ENCODE measurements around the gene DNM2. TPM values are rescaled to one million over a fixed set of nuclear protein-coding genes. Genes with fewer than 3 reads are reported as not detected.

The DNM2 gene
- total RNA-seq, 1 donor from 2014 or later: 156 TPM

- Histone ChIP-seq H3K36me3 (peaks cover 91% of the 10 kb centered on the region), H3K27me3 (ENCODE audit: low read depth) (no peaks in the 10 kb centered on the region), H3K4me1 (peaks cover 34% of the 10 kb centered on the region), H3K9me3 (replicated peaks) (no peaks in the 10 kb centered on the region), H3K27ac (replicated peaks) (no peak overlapping the region), H3K4me3 (no peak overlapping the region)
- TF ChIP-seq CTCF (IDR thresholded peaks at IDR 0.05; ENCODE audit: borderline replicate concordance): no peak
- intact Hi-C loops (cut with micrococcal nuclease): no loop called here
- DNase-seq: no peak
Observed at GRCh38 chr19:10682397-10683063, 35.3 kb upstream of the DNM2 start.

- Histone ChIP-seq H3K9me3 (replicated peaks) (no peaks in the 10 kb centered on the region), H3K36me3 (peaks cover 91% of the 10 kb centered on the region), H3K27me3 (ENCODE audit: low read depth) (no peaks in the 10 kb centered on the region), H3K4me1 (peaks cover 39% of the 10 kb centered on the region), H3K27ac (replicated peaks) (no peak overlapping the region), H3K4me3 (no peak overlapping the region)
- TF ChIP-seq CTCF (IDR thresholded peaks at IDR 0.05; ENCODE audit: borderline replicate concordance): no peak
- DNase-seq: no peak
- intact Hi-C loops (cut with micrococcal nuclease): no loop called here
Observed at GRCh38 chr19:10683064-10683426, 34.8 kb upstream of the DNM2 start.

- no peak for DNase-seq
- Histone ChIP-seq H3K4me3 (no peak overlapping the region), H3K36me3 (peaks cover 91% of the 10 kb centered on the region), H3K27ac (replicated peaks) (no peak overlapping the region), H3K9me3 (replicated peaks) (no peaks in the 10 kb centered on the region), H3K27me3 (ENCODE audit: low read depth) (no peaks in the 10 kb centered on the region), H3K4me1 (peaks cover 39% of the 10 kb centered on the region)
- no peak for TF ChIP-seq CTCF (IDR thresholded peaks at IDR 0.05; ENCODE audit: borderline replicate concordance)
- intact Hi-C loops (cut with micrococcal nuclease): no loop called here
Observed at GRCh38 chr19:10683582-10683981, 34.3 kb upstream of the DNM2 start.

- peaks cover 39% of the 10 kb centered on the region for H3K4me1 ChIP-seq
- no peaks in the 10 kb centered on the region for H3K27me3 ChIP-seq (ENCODE audit: low read depth)
- H3K9me3 ChIP-seq (replicated peaks): no peaks in the 10 kb centered on the region
- no peak overlapping the region for H3K4me3 ChIP-seq
- intact Hi-C loops (cut with micrococcal nuclease): no loop called here
- H3K27ac ChIP-seq (replicated peaks): no peak overlapping the region
- DNase-seq: no peak
- no peak for TF ChIP-seq CTCF (IDR thresholded peaks at IDR 0.05; ENCODE audit: borderline replicate concordance)
- peaks cover 91% of the 10 kb centered on the region for H3K36me3 ChIP-seq
Observed at GRCh38 chr19:10685210-10685609, 32.7 kb upstream of the DNM2 start.

GRCh38 chr19:10686193-10686592 lies 31.7 kb upstream of the DNM2 start:
- peaks cover 39% of the 10 kb centered on the region for H3K4me1 ChIP-seq
- H3K27ac ChIP-seq (replicated peaks): peak overlapping the region; percentile 45
- no peaks in the 10 kb centered on the region for H3K27me3 ChIP-seq (ENCODE audit: low read depth)

More at GRCh38 chr19:10686193-10686592, 31.7 kb upstream of the DNM2 start:
- no peaks in the 10 kb centered on the region for H3K9me3 ChIP-seq (replicated peaks)
- no peak overlapping the region for H3K4me3 ChIP-seq
- intact Hi-C loops (cut with micrococcal nuclease): no loop called here
- no peak for TF ChIP-seq CTCF (IDR thresholded peaks at IDR 0.05; ENCODE audit: borderline replicate concordance)
- H3K36me3 ChIP-seq: peaks cover 91% of the 10 kb centered on the region
- DNase-seq: no peak

Data from left ventricle myocardium inferior (tissue), 1 donor.